SK-MEL-5 (cell line): Measurements from ENCODE around the gene COX19. TPM values are rescaled to one million over a fixed set of nuclear protein-coding genes. Genes with fewer than 3 reads are reported as not detected.
"Not testable (repeated sequence)": the region's sequence is repeated elsewhere in the genome, so short reads cannot be mapped to it uniquely, and the experiment has no call there.

Source experiments
- DNase-seq: peaks from one replicate; pipeline ENCODE4 v3.0.0-alpha.2; 2016; ENCODE audit warnings: low read depth, low spot score
- in situ Hi-C: cut with HindIII; loops from 2 replicates; pipeline ENCODE4 v1.10.0; 2016; ENCODE audit warnings: low sequenced_read_pairs, high pct_unique_total_duplicates, low pct_unique_long_range_greater_than_20kb
- total RNA-seq: library from RNA; depleted of rRNA; stranded (reverse); fragments of >200 nt; shearing (Covaris generic); gene quantifications from 2 replicates; pipeline ENCODE4 v1.2.3, GENCODE V29; 2014

COX19 gene
- total RNA-seq, 1 experiment from 2014 or later = 12.9 TPM

- peak; percentile 25 for DNase-seq
- in situ Hi-C loops = no loop called here
Measured at GRCh38 chr7:926061-927030, 49.0 kb downstream of the COX19 start.

GRCh38 chr7:925601-926000 lies 49.7 kb downstream of the COX19 start:
- in situ Hi-C loops = no loop called here
- DNase-seq = no peak

GRCh38 chr7:924541-925231 lies 50.7 kb downstream of the COX19 start:
- no peak for DNase-seq
- in situ Hi-C loops = no loop called here

- in situ Hi-C loops, DNase-seq: not testable (repeated sequence)
Measured at GRCh38 chr7:924042-924441, 51.3 kb downstream of the COX19 start.

- in situ Hi-C loops = no loop called here
- peak; percentile 28 for DNase-seq
Measured at GRCh38 chr7:923108-924041, 52.0 kb downstream of the COX19 start.

- no peak for DNase-seq
- in situ Hi-C loops = no loop called here
Measured at GRCh38 chr7:922334-923107, 52.8 kb downstream of the COX19 start.

- in situ Hi-C loops = no loop called here
- no peak for DNase-seq
Measured at GRCh38 chr7:921581-922333, 53.6 kb downstream of the COX19 start.

- in situ Hi-C loops = no loop called here
- DNase-seq = no peak
Measured at GRCh38 chr7:921071-921461, 54.3 kb downstream of the COX19 start.

GRCh38 chr7:920351-921070 lies 54.8 kb downstream of the COX19 start:
- in situ Hi-C loops = no loop called here
- DNase-seq = no peak

GRCh38 chr7:919924-920341 lies 55.4 kb downstream of the COX19 start:
- no peak for DNase-seq

GRCh38 chr7:919114-919442 lies 56.3 kb downstream of the COX19 start:
- in situ Hi-C loops = no loop called here
- no peak for DNase-seq

More at GRCh38 chr7:919924-920341, 55.4 kb downstream of the COX19 start:
- in situ Hi-C loops = no loop called here

- in situ Hi-C loops = no loop called here
Measured at GRCh38 chr7:918441-919113, 56.8 kb downstream of the COX19 start.

GRCh38 chr7:918118-918425 lies 57.3 kb downstream of the COX19 start:
- in situ Hi-C loops = no loop called here
- no peak for DNase-seq

More at GRCh38 chr7:918441-919113, 56.8 kb downstream of the COX19 start:
- no peak for DNase-seq

GRCh38 chr7:917255-918117 lies 57.9 kb downstream of the COX19 start:
- in situ Hi-C loops = no loop called here
- no peak for DNase-seq
